ENCODE measurements around the gene CD4.
"Not testable (repeated sequence)": the region's sequence is repeated elsewhere in the genome, so short reads cannot be mapped to it uniquely, and the experiment has no call there.

Gene CD4

DNA sequence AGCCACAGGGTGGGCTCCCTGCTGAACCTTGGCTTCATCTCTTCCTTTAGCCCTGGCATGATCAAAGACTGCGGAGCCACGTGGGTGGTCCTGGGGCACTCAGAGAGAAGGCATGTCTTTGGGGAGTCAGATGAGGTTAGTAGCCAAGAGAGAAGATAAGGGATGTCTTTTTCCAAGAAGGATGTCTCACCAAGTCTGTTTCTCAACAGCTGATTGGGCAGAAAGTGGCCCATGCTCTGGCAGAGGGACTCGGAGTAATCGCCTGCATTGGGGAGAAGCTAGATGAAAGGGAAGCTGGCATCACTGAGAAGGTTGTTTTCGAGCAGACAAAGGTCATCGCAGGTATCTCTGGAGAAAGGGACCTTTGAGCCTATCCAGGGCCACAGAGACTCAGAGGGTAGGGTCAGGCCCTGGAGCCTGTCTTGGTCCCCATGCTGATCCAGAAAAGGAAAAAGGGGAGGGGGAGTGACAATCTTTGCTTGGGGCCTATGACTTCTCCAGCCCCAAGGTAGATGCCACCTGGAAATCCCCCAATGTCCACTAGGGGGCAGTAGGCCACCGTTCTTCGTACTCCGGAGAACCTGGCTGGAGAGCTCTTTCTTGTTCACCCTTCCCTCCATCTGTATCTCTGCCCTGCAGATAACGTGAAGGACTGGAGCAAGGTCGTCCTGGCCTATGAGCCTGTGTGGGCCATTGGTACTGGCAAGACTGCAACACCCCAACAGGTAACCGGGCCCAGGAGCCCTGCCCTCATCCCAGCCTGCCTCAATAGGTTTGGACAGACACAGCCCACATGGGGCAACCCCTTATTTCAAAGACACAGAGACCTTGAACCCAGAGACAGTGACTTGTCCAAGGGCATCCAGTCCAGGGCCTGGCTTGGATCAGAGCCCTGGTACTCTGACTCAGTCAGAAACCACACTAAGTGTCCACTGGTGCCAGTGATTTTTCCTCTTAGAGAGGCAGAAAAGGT lies 80.0 kb downstream of the CD4 start:
- Histone ChIP-seq H3K36me3 (ENCODE audit: control insufficient read depth, insufficient read depth, low read length) (no peaks in the 10 kb centered on the region), H2AFZ (no peak overlapping the region), H3K9ac (no peak overlapping the region), H3K4me3 (ENCODE audit: low read depth, low read length) (peak overlapping the region; percentile 29), H3K27me3 (ENCODE audit: control insufficient read depth, insufficient read depth, low read length) (no peaks in the 10 kb centered on the region), H3K9me3 (ENCODE audit: control insufficient read depth, low read length) (no peaks in the 10 kb centered on the region), H3K4me1 (peaks cover 27% of the 10 kb centered on the region), H3K4me2 (ENCODE audit: low read length) (peak overlapping the region; percentile 77), H3K79me2 (no peaks in the 10 kb centered on the region), H3K27ac (peak overlapping the region; percentile 45)
- TF ChIP-seq, protein P1, sequence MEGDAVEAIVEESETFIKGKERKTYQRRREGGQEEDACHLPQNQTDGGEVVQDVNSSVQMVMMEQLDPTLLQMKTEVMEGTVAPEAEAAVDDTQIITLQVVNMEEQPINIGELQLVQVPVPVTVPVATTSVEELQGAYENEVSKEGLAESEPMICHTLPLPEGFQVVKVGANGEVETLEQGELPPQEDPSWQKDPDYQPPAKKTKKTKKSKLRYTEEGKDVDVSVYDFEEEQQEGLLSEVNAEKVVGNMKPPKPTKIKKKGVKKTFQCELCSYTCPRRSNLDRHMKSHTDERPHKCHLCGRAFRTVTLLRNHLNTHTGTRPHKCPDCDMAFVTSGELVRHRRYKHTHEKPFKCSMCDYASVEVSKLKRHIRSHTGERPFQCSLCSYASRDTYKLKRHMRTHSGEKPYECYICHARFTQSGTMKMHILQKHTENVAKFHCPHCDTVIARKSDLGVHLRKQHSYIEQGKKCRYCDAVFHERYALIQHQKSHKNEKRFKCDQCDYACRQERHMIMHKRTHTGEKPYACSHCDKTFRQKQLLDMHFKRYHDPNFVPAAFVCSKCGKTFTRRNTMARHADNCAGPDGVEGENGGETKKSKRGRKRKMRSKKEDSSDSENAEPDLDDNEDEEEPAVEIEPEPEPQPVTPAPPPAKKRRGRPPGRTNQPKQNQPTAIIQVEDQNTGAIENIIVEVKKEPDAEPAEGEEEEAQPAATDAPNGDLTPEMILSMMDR (IDR thresholded peaks at IDR 0.05) = peak; percentile 94

DNA sequence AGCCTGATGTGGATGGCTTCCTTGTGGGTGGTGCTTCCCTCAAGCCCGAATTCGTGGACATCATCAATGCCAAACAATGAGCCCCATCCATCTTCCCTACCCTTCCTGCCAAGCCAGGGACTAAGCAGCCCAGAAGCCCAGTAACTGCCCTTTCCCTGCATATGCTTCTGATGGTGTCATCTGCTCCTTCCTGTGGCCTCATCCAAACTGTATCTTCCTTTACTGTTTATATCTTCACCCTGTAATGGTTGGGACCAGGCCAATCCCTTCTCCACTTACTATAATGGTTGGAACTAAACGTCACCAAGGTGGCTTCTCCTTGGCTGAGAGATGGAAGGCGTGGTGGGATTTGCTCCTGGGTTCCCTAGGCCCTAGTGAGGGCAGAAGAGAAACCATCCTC lies 81.0 kb downstream of the CD4 start:
- not testable (repeated sequence) for H3K27ac ChIP-seq; H3K36me3 ChIP-seq (ENCODE audit: control insufficient read depth, insufficient read depth, low read length)

More for the DNA sequence above, 81.0 kb downstream of the CD4 start:
- not testable (repeated sequence) for H3K4me2 ChIP-seq (ENCODE audit: low read length); H2AFZ ChIP-seq; H3K9ac ChIP-seq; H3K4me3 ChIP-seq (ENCODE audit: low read depth, low read length); H3K9me3 ChIP-seq (ENCODE audit: control insufficient read depth, low read length); H3K27me3 ChIP-seq (ENCODE audit: control insufficient read depth, insufficient read depth, low read length); H3K79me2 ChIP-seq
- H3K4me1 ChIP-seq = peaks cover 27% of the 10 kb centered on the region

Data from parathyroid adenoma (tissue), 2 donors.